Adrenal gland (tissue), 5 donors: Measurements from ENCODE around the gene CT45A5.
"Not testable (repeated sequence)": the region's sequence is repeated elsewhere in the genome, so short reads cannot be mapped to it uniquely, and the experiment has no call there.

ENCODE experiments used
- POLR2A ChIP-seq, 2 donors: fragments of 450-650 bp; IDR thresholded peaks; one replicate each; pipeline ENCODE4 v1.6.1; 2017; ENCODE audit warnings: antibody characterized with exemption in 2 of 2, mild to moderate bottlenecking in 2 of 2, moderate library complexity in 1 of 2
- TF ChIP-seq, protein P1 (sequence below), 6 experiments: fragments of 450-650 bp in 4 of 6; fragments of 200-600 bp in 2 of 6; sonication (generic) in 1 of 6; IDR thresholded peaks; 1 replicate in 5 of 6; 2 replicates in 1 of 6; pipeline versions ENCODE4 v1.5.1 to v1.8.0; 2016 to 2021; ENCODE audit warnings: antibody characterized with exemption in 6 of 6, mild to moderate bottlenecking in 2 of 6, moderate library complexity in 1 of 6
- donor health status: DM: no; HTN: no; CAD: no.

- TF ChIP-seq, protein P1, sequence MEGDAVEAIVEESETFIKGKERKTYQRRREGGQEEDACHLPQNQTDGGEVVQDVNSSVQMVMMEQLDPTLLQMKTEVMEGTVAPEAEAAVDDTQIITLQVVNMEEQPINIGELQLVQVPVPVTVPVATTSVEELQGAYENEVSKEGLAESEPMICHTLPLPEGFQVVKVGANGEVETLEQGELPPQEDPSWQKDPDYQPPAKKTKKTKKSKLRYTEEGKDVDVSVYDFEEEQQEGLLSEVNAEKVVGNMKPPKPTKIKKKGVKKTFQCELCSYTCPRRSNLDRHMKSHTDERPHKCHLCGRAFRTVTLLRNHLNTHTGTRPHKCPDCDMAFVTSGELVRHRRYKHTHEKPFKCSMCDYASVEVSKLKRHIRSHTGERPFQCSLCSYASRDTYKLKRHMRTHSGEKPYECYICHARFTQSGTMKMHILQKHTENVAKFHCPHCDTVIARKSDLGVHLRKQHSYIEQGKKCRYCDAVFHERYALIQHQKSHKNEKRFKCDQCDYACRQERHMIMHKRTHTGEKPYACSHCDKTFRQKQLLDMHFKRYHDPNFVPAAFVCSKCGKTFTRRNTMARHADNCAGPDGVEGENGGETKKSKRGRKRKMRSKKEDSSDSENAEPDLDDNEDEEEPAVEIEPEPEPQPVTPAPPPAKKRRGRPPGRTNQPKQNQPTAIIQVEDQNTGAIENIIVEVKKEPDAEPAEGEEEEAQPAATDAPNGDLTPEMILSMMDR (IDR thresholded peaks at IDR 0.05): not testable (repeated sequence)
- not testable (repeated sequence) for TF ChIP-seq POLR2A (IDR thresholded peaks at IDR 0.05)
These were observed 40.6 kb downstream of the CT45A5 start for GRCh38 chrX:135744739-135745138.
